ENCODE data around the gene SECISBP2. TPM values are rescaled to one million over a fixed set of nuclear protein-coding genes. Genes with fewer than 3 reads are reported as not detected.

Gene SECISBP2
- total and polyA plus RNA-seq, 2 donors (not counting 1 experiment from before 2014, with no cell fraction given), result 56.6 to 124 TPM

- peaks cover 13% of the 10 kb centered on the region for H3K79me2 ChIP-seq (ENCODE audit: control insufficient read depth, insufficient read depth, low read length)
- no peak overlapping the region for H3K27ac ChIP-seq (ENCODE audit: low read length in 2 of 2)
- H2AFZ ChIP-seq (ENCODE audit: insufficient read depth, low read depth, low read length, poor library complexity, severe bottlenecking), result no peak overlapping the region
- 94% methylated on average over 12 of the region's 12 CpGs for WGBS (ENCODE audit: insufficient coverage)
- Mint-ChIP-seq H3K4me1 (peaks cover 11% of the 10 kb centered on the region), H3K27me3 (no peaks in the 10 kb centered on the region), H3K4me3 (no peak overlapping the region), H3K27ac (peak overlapping the region; percentile 15), H3K9me3 (ENCODE audit: insufficient read depth) (no peaks in the 10 kb centered on the region)
- ATAC-seq (ENCODE audit: low read depth) (no peak), DNase-seq (no peak)
- peaks cover 6 to 98% of the 10 kb centered on the region in 2 experiments for H3K36me3 ChIP-seq (replicated peaks in 1 of 2; ENCODE audit: control extremely low read depth in 1 of 2, control insufficient read depth in 1 of 2, extremely low read depth in 1 of 2, insufficient read depth in 2 of 2, low read length in 1 of 2)
- ChIA-PET CTCF (interaction anchor here (0.6 to 3.3 kb wide), 2 partner anchors 14 to 160 kb away, joined by 3 to 16 read pairs; no protein-coding TSS in a partner anchor), POLR2A (no interaction called here)
- no peak overlapping the region for H3K4me3 ChIP-seq (ENCODE audit: control extremely low read depth in 1 of 5, extremely low read depth in 1 of 5, insufficient read depth in 1 of 5, low read depth in 2 of 5, low read length in 4 of 5)
- no peaks in the 10 kb centered on the region for H3K9me3 ChIP-seq (ENCODE audit: control extremely low read depth in 1 of 3, control insufficient read depth in 2 of 3, insufficient read depth in 1 of 3, low read length in 2 of 3)
- peaks cover 0 to 10% of the 10 kb centered on the region in 2 donors for H3K4me1 ChIP-seq (ENCODE audit: control insufficient read depth in 2 of 2, insufficient read depth in 2 of 2, low read length in 2 of 2)
- H3K4me2 ChIP-seq (replicated peaks; ENCODE audit: low read depth, low read length, poor library complexity, severe bottlenecking), result no peak overlapping the region
- H3K27me3 ChIP-seq (replicated peaks in 1 of 4; ENCODE audit: control extremely low read depth in 1 of 4, control insufficient read depth in 3 of 4, insufficient read depth in 4 of 4, low read length in 3 of 4), result no peaks in the 10 kb centered on the region
- no peaks in the 10 kb centered on the region for H4K20me1 ChIP-seq (ENCODE audit: control insufficient read depth, insufficient read depth, low read length, poor library complexity, severe bottlenecking)
- no peak overlapping the region for H3K9ac ChIP-seq (ENCODE audit: low read length)
- TF ChIP-seq EZH2 (IDR thresholded peaks at IDR 0.05; ENCODE audit: borderline replicate concordance, insufficient read depth, low read depth, low read length, poor library complexity, severe bottlenecking) (no peak), CTCF (IDR thresholded peaks at IDR 0.05) (no peak)
- intact Hi-C loops (cut with micrococcal nuclease), result no loop called here
Observed at GRCh38 chr9:89388868-89389177, 70.5 kb downstream of the SECISBP2 start.

GRCh38 chr9:89390068-89390555 lies 71.8 kb downstream of the SECISBP2 start:
- DNase-seq (no peak), ATAC-seq (ENCODE audit: low read depth) (no peak)
- Mint-ChIP-seq H3K4me1 (peaks cover 9% of the 10 kb centered on the region), H3K27ac (no peak overlapping the region), H3K27me3 (no peaks in the 10 kb centered on the region), H3K4me3 (no peak overlapping the region), H3K9me3 (ENCODE audit: insufficient read depth) (no peaks in the 10 kb centered on the region)
- H3K9me3 ChIP-seq (ENCODE audit: control extremely low read depth in 1 of 3, control insufficient read depth in 2 of 3, insufficient read depth in 1 of 3, low read length in 2 of 3), result no peaks in the 10 kb centered on the region
- no peaks in the 10 kb centered on the region for H4K20me1 ChIP-seq (ENCODE audit: control insufficient read depth, insufficient read depth, low read length, poor library complexity, severe bottlenecking)
- peaks cover 24% of the 10 kb centered on the region for H3K79me2 ChIP-seq (ENCODE audit: control insufficient read depth, insufficient read depth, low read length)
- intact Hi-C loops (cut with micrococcal nuclease), result no loop called here
- ChIA-PET CTCF (interaction anchor here (3.3 to 3.4 kb wide), 2 partner anchors 159 kb away, joined by 16 to 18 read pairs; no protein-coding TSS in a partner anchor), POLR2A (no interaction called here)
- no peak overlapping the region for H3K9ac ChIP-seq (ENCODE audit: low read length)
- H3K36me3 ChIP-seq (replicated peaks in 1 of 2; ENCODE audit: control extremely low read depth in 1 of 2, control insufficient read depth in 1 of 2, extremely low read depth in 1 of 2, insufficient read depth in 2 of 2, low read length in 1 of 2), result peaks cover 6 to 96% of the 10 kb centered on the region in 2 experiments
- no peak overlapping the region for H3K27ac ChIP-seq (ENCODE audit: low read length in 2 of 2)
- no peak overlapping the region for H2AFZ ChIP-seq (ENCODE audit: insufficient read depth, low read depth, low read length, poor library complexity, severe bottlenecking)
- no peaks in the 10 kb centered on the region for H3K27me3 ChIP-seq (replicated peaks in 1 of 4; ENCODE audit: control extremely low read depth in 1 of 4, control insufficient read depth in 3 of 4, insufficient read depth in 4 of 4, low read length in 3 of 4)
- TF ChIP-seq CTCF (IDR thresholded peaks at IDR 0.05), result no peak
- no peak for TF ChIP-seq EZH2 (IDR thresholded peaks at IDR 0.05; ENCODE audit: borderline replicate concordance, insufficient read depth, low read depth, low read length, poor library complexity, severe bottlenecking)
- H3K4me2 ChIP-seq (replicated peaks; ENCODE audit: low read depth, low read length, poor library complexity, severe bottlenecking), result no peak overlapping the region
- no peak overlapping the region for H3K4me3 ChIP-seq (ENCODE audit: control extremely low read depth in 1 of 5, extremely low read depth in 1 of 5, insufficient read depth in 1 of 5, low read depth in 2 of 5, low read length in 4 of 5)
- 98% methylated on average over 9 of the region's 10 CpGs for WGBS (ENCODE audit: insufficient coverage)
- peaks cover 0 to 10% of the 10 kb centered on the region in 2 donors for H3K4me1 ChIP-seq (ENCODE audit: control insufficient read depth in 2 of 2, insufficient read depth in 2 of 2, low read length in 2 of 2)
